Peyer's patch (tissue), 4 donors: ENCODE data around the gene SIAE. TPM values are rescaled to one million over a fixed set of nuclear protein-coding genes. Genes with fewer than 3 reads are reported as not detected.

Source experiments
- DNase-seq, 3 donors: peaks; one replicate each; pipeline ENCODE4 v3.0.0-alpha.2; 2017 to 2019
- H3K27ac ChIP-seq, 4 donors: fragments of 200-600 bp; sonication (generic); one replicate each; pipeline ENCODE4 v1.5.1; 2016 to 2019
- H3K27me3 ChIP-seq, 2 donors: fragments of 200-600 bp; sonication (generic); one replicate each; pipeline ENCODE4 v1.5.1; 2019
- H3K36me3 ChIP-seq, 3 donors: fragments of 200-600 bp; sonication (generic); one replicate each; pipeline ENCODE4 v1.5.1; 2016 to 2019
- H3K4me1 ChIP-seq, 4 donors: fragments of 200-600 bp; sonication (generic); one replicate each; pipeline ENCODE4 v1.5.1; 2016 to 2019
- H3K4me3 ChIP-seq, 4 donors: fragments of 200-600 bp; sonication (generic); 1 replicate in 3 of 4; 2 replicates in 1 of 4; pipeline ENCODE4 v1.5.1; 2016 to 2019; ENCODE audit warnings: mild to moderate bottlenecking in 1 of 4
- H3K9me3 ChIP-seq, 4 donors: fragments of 200-600 bp; sonication (generic); one replicate each; pipeline ENCODE4 v1.5.1; 2016 to 2019; ENCODE audit warnings: mild to moderate bottlenecking in 1 of 4
- CTCF ChIP-seq, 6 experiments: fragments of 450-650 bp in 4 of 6; fragments of 200-600 bp in 2 of 6; sonication (generic) in 1 of 6; IDR thresholded peaks; one replicate each; pipeline ENCODE4 v1.5.1; 2017 to 2019; ENCODE audit warnings: antibody characterized with exemption in 6 of 6, mild to moderate bottlenecking in 3 of 6, moderate library complexity in 1 of 6
- POLR2A ChIP-seq, 2 donors: fragments of 450-650 bp; IDR thresholded peaks; one replicate each; pipeline ENCODE4 v1.5.1; 2017; ENCODE audit warnings: antibody characterized with exemption in 2 of 2, mild to moderate bottlenecking in 2 of 2, moderate library complexity in 2 of 2
- total RNA-seq, 4 donors: library from RNA; depleted of rRNA; stranded (reverse); fragments of >200 nt; gene quantifications; one replicate each; pipeline ENCODE4 v1.1.0, GENCODE V29; 2016

The SIAE gene
- total RNA-seq, result 10 to 100 TPM in 3 of 4 donors, 1 to 10 TPM in 1; 9.9 to 88.8 (median 50.8) TPM

DNA sequence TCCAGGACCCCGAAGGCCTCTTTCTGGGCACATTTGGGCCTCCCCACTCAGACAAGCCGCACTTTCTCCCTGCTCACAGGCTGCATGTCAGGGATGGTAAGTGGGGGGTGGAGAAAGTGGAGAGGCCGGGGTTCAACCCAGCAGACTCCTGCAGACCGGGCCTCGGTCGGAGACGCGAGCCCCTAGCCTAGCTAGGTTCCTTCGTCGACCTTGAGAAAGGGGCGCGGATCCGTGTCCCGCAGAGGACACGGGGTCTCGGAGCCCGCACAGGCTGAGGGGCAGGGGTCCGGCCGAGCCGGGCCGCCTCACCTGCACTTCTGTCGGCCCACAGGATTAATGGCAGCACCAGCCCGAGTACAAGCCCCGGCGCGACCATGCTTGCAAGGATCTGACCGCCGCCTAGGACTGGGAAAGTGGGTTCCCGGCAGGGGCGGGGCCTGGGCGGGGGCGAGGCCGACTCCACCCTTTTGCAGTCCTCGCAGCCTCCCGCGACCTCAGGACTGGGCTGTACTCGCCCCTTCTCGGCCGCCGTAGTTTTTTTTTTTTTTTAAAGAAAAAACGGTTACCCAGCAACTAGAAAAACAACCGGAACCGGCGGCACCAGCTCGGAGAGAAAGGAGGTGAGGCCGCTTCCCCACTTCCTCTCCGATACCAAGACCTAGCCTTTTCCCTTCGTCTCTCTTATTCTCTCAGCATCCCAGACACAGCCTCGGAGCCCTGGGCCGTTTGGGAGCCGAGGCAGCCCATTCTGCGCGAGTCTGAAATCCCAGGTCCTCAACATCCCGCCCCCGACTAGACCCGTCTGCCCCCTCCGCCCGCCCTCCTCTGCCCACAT is at the start of gene SIAE, which contains the start of gene SPA17:
SIAE (minus strand) TSS at position 407 of the 835 bp plus-strand sequence; CDS start at position 376, 31 bp downstream.
SPA17 (plus strand) TSS at position 572 of the 835 bp plus-strand sequence. CDS start 1,361 bp downstream, outside the sequence.
- TF ChIP-seq CTCF (IDR thresholded peaks at IDR 0.05), result no peak
- TF ChIP-seq POLR2A (IDR thresholded peaks at IDR 0.05), result peak; percentile 57 to 71

DNA sequence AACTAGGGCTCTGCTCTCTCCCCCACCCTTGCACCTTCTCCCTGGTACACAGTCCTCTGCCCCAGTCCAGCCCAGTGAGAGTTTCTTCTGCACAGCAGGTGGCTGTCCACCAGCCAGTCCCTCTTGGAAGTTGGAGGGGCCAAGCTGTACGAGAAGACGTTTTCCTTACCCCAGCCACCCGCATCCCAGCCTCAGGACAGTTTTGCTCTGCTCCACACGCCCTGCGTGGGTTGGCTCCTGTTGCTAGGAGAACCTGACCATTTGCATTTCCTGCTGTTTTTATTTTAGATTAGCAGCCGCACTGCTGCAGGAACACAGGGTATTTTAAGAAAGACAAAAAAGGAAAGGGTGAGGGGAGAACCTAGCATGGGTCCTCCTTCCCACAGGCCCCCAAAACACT is 48.6 kb upstream of the SIAE start:
- no peak for DNase-seq
- Histone ChIP-seq H3K4me1 (peaks cover 3 to 21% (median 7%) of the 10 kb centered on the region in 4 donors), H3K27me3 (no peaks in the 10 kb centered on the region), H3K27ac (no peak overlapping the region), H3K9me3 (no peaks in the 10 kb centered on the region), H3K36me3 (no peaks in the 10 kb centered on the region), H3K4me3 (no peak overlapping the region)
- TF ChIP-seq CTCF (IDR thresholded peaks at IDR 0.05) (no peak), POLR2A (IDR thresholded peaks at IDR 0.05) (no peak)

More for the DNA sequence above, at the start of gene SIAE, which contains the start of gene SPA17:
- Histone ChIP-seq H3K9me3 (no peaks in the 10 kb centered on the region), H3K27ac (peak within 1 kb of the TSS; percentile 77 to 92 (median 84)), H3K4me1 (peaks cover 0 to 7% (median 2%) of the 10 kb centered on the region in 4 donors), H3K36me3 (no peaks in the 10 kb centered on the region), H3K27me3 (no peaks in the 10 kb centered on the region), H3K4me3 (peak within 1 kb of the TSS; percentile 66 to 83 (median 72))
- peak; percentile 90 to 97 (median 96) for DNase-seq

- TF ChIP-seq CTCF (IDR thresholded peaks at IDR 0.05) (no peak), POLR2A (IDR thresholded peaks at IDR 0.05) (no peak)
- Histone ChIP-seq H3K9me3 (no peaks in the 10 kb centered on the region), H3K36me3 (no peaks in the 10 kb centered on the region), H3K27me3 (no peaks in the 10 kb centered on the region), H3K4me1 (peaks cover 0 to 12% (median 6%) of the 10 kb centered on the region in 4 donors), H3K4me3 (no peak overlapping the region), H3K27ac (no peak overlapping the region)
- no peak for DNase-seq
Measured at GRCh38 chr11:124719534-124719933, 46.0 kb upstream of the SIAE start.

- H3K27me3 ChIP-seq, result no peaks in the 10 kb centered on the region
Measured at GRCh38 chr11:124718801-124719200, 45.3 kb upstream of the SIAE start.

More at GRCh38 chr11:124718801-124719200, 45.3 kb upstream of the SIAE start:
- Histone ChIP-seq H3K9me3 (no peaks in the 10 kb centered on the region), H3K4me3 (no peak overlapping the region), H3K4me1 (peaks cover 0 to 12% (median 6%) of the 10 kb centered on the region in 4 donors), H3K36me3 (no peaks in the 10 kb centered on the region), H3K27ac (no peak overlapping the region)
- no peak for DNase-seq
- no peak for TF ChIP-seq POLR2A (IDR thresholded peaks at IDR 0.05)
- no peak for TF ChIP-seq CTCF (IDR thresholded peaks at IDR 0.05)
